ES-I3 (cell line): Measurements from ENCODE around the gene KRT1.
"Not testable (repeated sequence)": the region's sequence is repeated elsewhere in the genome, so short reads cannot be mapped to it uniquely, and the experiment has no call there.

Source experiments
- H3K36me3 ChIP-seq: 2 replicates; pipeline ENCODE4 v1.6.1; 2013; ENCODE audit warnings: mild to moderate bottlenecking, low read length, control low read depth, moderate library complexity; ENCODE audit not compliant: insufficient read depth
- H3K4me1 ChIP-seq: 2 replicates; pipeline ENCODE4 v1.6.1; 2013; ENCODE audit warnings: mild to moderate bottlenecking, control low read depth, low read length; ENCODE audit not compliant: insufficient read depth
- H3K9ac ChIP-seq: 2 replicates; pipeline ENCODE4 v1.6.1; 2013; ENCODE audit warnings: low read depth, mild to moderate bottlenecking, low read length, moderate library complexity
- H3K9me3 ChIP-seq: 2 replicates; pipeline ENCODE4 v1.6.1; 2013; ENCODE audit warnings: mild to moderate bottlenecking, low read length, moderate library complexity; ENCODE audit not compliant: control insufficient read depth, insufficient read depth

Gene KRT1

DNA sequence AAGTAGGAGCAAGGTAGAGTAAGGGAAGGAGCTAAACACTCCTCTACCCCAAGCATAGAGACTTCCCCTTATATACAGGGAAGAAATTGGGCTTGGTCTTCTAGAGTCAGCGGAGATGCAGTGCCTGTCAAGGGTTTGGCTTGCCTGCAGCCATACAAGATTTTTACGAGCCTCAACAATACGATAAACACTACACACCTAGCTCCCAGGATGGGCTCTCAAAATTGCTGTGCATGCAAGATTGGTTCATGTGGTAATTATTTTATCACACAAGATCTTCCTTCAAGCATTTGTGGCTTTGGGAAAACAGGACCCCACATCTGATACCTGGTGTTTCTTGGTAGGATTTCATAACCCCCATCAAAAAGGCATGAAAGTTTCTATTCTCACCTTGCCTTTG lies at the start of gene KRT1:
Gene KRT1, minus strand, starts transcription at position 45 of the 400 bp plus-strand sequence. CDS start 59 bp downstream, outside the sequence.
- Histone ChIP-seq H3K9ac (no peak within 1 kb of the TSS), H3K4me1 (no peaks in the 10 kb centered on the region), H3K9me3 (no peaks in the 10 kb centered on the region), H3K36me3 (no peaks in the 10 kb centered on the region)

DNA sequence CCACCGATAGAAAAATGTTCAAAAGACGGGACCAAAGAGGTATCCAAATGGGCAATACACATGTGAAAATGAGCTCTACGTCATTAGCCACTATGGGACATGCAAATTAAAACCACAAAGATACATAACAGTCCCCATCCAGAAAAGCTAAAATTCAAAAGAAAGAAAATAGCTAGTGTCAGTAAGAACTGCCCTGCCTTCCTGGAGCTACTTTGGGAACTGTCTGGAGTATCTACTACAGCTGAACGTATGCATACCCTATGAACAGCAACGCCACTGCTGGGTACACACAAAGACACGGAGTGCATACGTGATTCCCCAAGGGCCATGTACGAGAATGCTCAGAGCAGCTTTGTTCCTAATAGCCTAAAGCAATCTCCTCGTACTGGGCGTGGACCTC lies 48.9 kb upstream of the KRT1 start:
- no peaks in the 10 kb centered on the region for H3K36me3 ChIP-seq
- H3K9me3 ChIP-seq = no peaks in the 10 kb centered on the region
- no peak overlapping the region for H3K9ac ChIP-seq

DNA sequence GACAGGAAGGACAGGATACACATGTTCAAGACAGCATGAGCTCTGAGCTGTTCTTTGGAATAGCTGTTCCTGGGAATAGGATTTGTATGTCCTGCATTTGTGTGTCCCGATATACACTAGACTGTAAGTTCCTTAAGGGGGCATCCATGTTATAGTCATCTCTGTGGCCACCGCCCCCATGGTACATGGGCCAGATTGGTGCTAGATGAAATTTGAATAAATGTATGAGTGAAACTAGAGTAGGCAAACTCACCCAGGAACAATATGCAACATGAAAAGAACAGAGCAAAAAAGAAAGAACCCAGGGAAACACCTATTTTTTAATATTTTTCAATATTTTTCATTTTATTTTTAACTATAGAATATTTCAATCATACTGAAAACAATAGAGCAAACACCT lies 48.2 kb upstream of the KRT1 start:
- Histone ChIP-seq H3K9me3 (no peaks in the 10 kb centered on the region), H3K4me1 (no peaks in the 10 kb centered on the region), H3K36me3 (no peaks in the 10 kb centered on the region), H3K9ac (no peak overlapping the region)

More for the DNA sequence above, 48.9 kb upstream of the KRT1 start:
- no peaks in the 10 kb centered on the region for H3K4me1 ChIP-seq

DNA sequence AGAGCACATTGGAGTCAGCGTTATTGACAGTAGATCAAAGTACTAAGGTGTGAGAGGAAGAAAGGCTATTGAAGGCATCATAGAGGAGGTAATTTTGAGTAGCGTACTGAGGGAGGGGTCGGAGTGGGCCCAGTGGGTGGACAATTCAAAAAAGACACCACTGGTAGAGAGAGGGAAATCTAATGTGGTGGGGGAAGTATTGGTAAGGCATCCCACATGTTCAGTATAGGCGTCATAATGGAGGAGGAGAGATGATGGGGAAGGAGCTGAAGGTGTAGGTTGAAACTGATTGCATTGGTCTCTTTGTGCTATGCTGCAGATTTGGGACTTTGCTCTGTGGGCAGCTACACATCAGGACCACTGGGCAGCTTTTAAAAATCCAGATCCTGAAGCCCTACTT lies 46.8 kb upstream of the KRT1 start:
- no peaks in the 10 kb centered on the region for H3K9me3 ChIP-seq
- H3K9ac ChIP-seq = no peak overlapping the region
- no peaks in the 10 kb centered on the region for H3K36me3 ChIP-seq
- no peaks in the 10 kb centered on the region for H3K4me1 ChIP-seq

DNA sequence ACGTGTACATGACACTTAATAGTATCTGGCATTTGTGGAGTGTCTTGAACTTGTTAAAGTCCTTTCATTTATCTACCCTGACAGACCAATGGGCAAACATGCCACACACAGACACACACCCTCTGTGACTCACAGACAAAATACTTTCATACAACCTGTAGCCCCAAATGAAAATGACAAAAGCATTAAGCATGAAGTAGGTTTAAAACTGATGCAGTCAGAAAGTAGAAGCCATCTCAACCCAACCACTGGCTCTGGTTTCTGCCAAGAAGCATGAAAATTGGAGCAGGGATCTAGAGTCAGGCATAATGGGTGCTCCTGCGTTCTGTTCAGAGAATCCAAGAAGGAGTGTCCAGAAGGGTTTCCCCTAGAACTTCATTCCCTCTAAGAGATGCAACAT lies 46.2 kb upstream of the KRT1 start:
- Histone ChIP-seq H3K9ac (no peak overlapping the region), H3K36me3 (no peaks in the 10 kb centered on the region), H3K9me3 (no peaks in the 10 kb centered on the region), H3K4me1 (no peaks in the 10 kb centered on the region)

DNA sequence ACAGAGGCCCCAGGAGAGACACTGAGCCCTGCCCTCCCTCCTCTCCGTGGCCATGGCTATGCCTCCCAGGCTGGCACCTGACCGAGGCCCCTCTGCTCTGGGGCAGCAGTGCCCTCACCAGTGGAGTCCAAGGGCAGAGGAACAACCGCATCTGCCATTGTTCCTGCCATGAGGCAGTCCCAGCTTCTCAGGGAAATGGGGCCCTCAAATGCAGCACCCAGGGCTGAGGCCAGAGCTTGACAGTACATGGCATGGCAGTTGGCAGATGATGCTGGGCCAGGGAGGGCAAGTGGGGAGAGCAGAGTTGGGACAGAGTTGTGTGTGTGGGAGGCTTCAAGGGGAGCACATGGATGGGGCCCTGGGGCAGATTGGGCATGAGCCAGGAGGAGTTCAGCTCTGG lies 44.2 kb upstream of the KRT1 start:
- no peaks in the 10 kb centered on the region for H3K4me1 ChIP-seq
- H3K36me3 ChIP-seq = no peaks in the 10 kb centered on the region
- H3K9ac ChIP-seq = no peak overlapping the region
- H3K9me3 ChIP-seq = no peaks in the 10 kb centered on the region

DNA sequence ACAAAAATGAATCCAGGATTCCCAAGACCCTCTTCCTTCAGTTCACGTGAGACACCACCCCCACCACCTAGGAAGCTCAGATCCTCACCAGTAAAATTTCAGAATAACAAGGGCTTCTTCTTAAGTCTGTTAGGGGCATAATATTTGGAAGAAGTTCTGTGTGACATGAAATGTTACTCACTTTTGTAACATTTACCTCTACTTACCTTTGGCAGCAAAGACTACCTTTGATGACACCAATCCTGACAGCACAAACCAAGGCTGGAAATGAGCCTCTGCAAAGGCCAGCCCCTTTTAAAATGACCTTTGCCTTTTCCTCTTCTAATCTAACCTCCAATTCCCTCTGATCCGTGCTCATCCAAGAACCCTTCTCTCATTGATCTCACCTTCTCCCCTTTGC lies 42.5 kb upstream of the KRT1 start:
- H3K9me3 ChIP-seq = no peaks in the 10 kb centered on the region
- H3K4me1 ChIP-seq = no peaks in the 10 kb centered on the region
- H3K36me3 ChIP-seq = no peaks in the 10 kb centered on the region
- no peak overlapping the region for H3K9ac ChIP-seq

DNA sequence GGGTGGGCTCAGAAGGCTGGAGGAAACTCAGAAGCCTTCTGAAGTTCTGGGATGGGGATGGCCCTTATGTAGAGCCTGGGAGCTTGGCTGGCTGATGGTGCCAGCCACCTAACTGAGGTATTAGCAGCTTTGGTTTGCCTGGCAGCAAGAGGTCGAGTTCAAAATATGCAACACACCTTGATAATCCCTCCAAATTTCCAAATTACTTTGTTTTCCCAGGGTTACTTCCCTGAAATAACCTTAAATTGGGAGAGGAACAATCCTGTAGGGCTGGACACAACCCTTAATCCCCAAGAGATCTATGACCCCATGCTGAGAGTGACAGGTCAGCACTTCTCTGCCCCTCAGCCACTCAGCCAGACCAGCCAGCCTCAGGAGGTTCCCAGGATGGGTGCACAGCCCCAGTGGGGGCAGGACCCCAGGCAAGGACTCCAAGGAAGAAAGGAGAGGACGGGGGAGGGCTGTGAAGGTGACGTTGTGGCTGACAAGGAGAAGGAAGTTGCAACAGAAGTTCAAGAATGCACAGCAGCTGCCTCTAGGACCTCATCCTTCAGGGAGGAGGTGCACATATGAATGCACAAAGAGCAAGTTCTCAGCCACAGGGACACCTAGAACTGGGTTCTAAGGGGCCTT lies 41.7 kb upstream of the KRT1 start:
- Histone ChIP-seq H3K9ac (no peak overlapping the region), H3K9me3 (no peaks in the 10 kb centered on the region), H3K36me3 (no peaks in the 10 kb centered on the region), H3K4me1 (no peaks in the 10 kb centered on the region)

DNA sequence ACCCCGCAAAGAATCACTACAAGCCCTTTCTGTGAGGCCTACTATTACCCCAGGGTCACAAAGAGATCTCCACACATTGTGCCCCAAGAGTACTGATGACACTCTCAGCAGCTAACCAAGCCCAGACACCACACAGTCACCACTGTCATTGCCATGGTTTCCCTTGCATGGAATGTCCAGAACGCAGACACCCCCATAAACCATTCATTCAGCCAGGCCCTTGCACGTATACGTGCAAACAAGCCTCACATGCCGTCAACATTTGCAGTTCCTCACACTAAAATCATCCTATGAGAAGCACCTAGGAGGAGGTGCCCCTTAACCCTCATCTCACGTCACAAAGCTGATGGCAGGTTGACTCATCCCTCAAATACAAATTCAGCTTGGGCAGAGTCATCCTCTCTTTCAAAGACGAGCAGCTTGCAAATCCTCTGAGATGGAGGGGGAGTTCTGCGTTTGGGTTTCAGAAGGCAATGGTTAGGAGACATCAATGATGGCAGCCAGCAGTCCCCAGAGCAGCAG lies 40.2 kb upstream of the KRT1 start:
- no peaks in the 10 kb centered on the region for H3K9me3 ChIP-seq
- H3K9ac ChIP-seq = no peak overlapping the region
- no peaks in the 10 kb centered on the region for H3K4me1 ChIP-seq
- no peaks in the 10 kb centered on the region for H3K36me3 ChIP-seq

DNA sequence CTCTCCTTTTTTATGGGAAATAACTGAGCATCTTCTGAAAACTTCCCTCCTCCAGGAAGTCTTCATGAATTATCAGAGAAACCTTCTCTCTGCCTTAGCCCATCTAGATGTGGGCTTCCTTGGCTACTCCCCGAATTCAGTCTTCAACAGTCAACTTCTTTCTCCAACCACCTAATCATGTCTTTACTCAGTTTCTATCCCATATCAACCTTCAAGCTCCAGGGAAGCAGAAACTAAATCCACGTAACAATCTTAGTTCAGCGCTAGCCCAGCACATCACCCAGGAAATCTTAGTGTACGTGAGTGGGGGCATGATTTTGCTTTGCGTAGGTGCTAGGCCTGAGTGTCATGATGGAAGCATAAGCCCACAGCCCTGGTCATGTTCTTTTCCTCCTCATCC lies 35.9 kb upstream of the KRT1 start:
- no peak overlapping the region for H3K9ac ChIP-seq
- no peaks in the 10 kb centered on the region for H3K36me3 ChIP-seq
- H3K9me3 ChIP-seq = no peaks in the 10 kb centered on the region
- no peaks in the 10 kb centered on the region; the same call in 1 of the 2 replicates for H3K4me1 ChIP-seq

DNA sequence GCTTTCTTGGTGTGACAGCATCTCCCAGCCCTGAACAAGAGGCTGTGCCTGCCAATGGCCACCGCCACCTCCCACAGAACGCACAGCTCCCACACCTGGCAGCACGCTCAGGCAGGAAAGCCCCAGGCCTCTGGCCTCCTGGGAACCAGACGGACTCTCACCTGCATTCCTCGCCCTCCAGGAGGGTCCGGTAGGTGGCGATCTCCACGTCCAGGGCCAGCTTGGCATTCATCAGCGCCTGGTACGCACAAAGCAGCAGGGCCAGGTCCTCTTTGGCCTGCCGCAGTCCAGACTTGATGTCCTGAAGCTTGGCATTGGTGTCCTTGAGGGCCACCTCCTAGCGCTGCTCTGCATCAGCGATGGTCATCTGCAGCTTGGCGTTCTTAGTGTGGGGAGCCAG lies 35.2 kb upstream of the KRT1 start:
- Histone ChIP-seq H3K9me3 (no peaks in the 10 kb centered on the region), H3K4me1 (no peaks in the 10 kb centered on the region; the same call in 1 of the 2 replicates), H3K9ac (no peak overlapping the region), H3K36me3 (no peaks in the 10 kb centered on the region)

DNA sequence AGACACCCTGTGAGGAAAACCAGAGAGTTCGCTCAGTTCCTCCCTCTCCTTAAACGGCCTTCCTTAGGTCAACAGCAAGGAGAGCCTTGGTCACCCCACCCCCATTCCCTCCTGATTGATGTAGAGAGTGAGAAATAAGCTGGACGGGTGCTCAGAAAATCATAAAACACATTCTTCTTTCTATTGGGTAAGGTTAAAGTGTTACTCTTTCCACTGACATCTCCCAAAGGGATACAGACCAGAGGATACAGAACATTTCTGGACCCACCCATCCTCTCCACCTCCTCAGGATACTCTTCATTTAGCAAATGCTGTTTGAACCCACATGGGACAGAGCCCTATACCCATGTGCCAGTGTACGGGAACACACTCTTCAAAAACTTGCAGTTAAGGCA lies 34.7 kb upstream of the KRT1 start:
- Histone ChIP-seq H3K4me1 (no peaks in the 10 kb centered on the region; the same call in 1 of the 2 replicates), H3K9ac (peak overlapping the region; percentile 53; the same call in 1 of the 2 replicates)

DNA sequence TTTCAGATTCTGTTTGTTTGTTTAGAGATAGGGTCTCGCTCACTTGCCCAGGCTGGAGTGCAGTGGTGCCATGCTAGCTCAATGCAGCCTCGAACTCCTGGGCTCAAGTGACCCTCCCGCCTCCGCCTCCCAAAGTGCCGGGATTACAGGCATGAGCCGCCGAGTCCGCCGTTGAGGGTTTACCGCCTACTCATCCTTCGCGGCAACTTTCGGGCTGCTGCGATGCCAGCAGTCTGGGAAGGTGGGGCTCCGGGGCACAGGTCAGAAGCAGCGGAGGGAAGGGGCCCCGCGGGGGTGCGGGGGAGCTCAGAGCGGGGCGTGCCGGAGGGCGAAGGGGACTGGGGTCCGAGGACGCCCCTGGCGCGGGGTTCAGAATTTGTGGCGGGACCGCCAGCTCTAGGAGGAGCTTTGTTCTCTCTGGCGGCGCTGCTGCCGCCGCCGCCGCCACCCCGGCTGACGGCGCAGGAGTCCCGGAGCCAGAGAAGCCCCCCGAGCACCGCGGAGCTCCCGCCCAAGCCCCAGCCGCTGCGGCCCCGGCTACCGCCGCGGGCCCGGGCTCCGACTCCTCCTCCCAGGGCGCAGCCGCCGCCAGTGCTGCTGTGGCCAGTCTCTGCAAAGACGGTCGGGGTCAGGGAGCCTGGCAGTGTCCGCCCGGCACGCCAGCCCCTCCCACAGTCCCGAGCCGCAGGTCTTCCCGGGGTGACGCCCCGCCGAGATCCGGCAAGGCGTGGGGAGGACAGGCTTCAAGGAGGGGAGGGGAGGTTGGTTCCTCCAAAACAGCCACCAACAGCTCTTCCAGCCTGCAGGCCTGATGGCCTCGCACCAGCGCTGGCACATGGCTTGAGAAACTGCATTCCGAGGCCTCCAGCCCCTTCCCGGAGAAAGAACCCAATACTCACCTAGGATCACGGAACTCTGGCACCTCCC lies 34.0 kb upstream of the KRT1 start:
- Histone ChIP-seq H3K9ac (peak overlapping the region; percentile 53; the same call in 1 of the 2 replicates), H3K9me3 (no peaks in the 10 kb centered on the region), H3K4me1 (no peaks in the 10 kb centered on the region; the same call in 1 of the 2 replicates), H3K36me3 (no peaks in the 10 kb centered on the region)

More for the DNA sequence above, 34.7 kb upstream of the KRT1 start:
- Histone ChIP-seq H3K36me3 (no peaks in the 10 kb centered on the region), H3K9me3 (no peaks in the 10 kb centered on the region)

DNA sequence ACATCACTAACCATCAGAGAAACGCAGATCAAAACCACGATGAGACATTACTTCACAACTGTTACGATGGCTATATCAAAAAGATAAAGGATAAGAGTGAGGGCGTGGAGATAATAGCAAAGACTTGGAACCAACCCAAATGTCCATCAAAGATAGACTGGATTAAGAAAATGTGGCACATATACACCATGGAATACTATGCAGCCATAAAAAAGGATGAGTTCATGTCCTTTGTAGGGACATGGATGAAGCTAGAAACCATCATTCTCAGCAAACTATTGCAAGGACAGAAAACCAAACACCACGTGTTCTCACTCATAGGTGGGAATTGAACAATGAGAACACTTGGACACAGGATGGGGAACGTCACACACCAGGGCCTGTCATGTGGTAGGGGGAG lies 31.9 kb upstream of the KRT1 start:
- not testable (repeated sequence) for H3K9me3 ChIP-seq, H3K36me3 ChIP-seq, H3K9ac ChIP-seq

DNA sequence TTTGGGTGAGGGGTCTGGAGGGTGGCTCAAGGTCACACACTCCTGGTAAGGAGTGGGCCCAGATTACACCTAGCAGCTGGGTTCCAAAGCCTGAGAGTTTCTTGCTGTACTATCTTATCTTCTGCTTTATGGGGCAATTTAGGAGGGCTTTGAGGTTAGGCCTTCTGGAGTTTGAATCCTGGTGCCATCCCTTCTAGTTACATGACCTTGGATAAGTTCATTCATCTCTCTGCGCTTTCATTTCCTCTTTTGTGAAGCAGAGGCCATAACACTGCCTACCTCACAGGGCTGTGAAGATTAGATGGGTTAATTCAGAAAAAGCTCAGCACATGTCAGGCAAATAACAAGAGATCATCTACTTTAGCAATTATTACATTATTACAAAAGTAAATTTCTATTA lies 30.5 kb upstream of the KRT1 start:
- no peaks in the 10 kb centered on the region for H3K9me3 ChIP-seq
- no peak overlapping the region for H3K9ac ChIP-seq
- no peaks in the 10 kb centered on the region for H3K36me3 ChIP-seq
- peaks cover 12% of the 10 kb centered on the region for H3K4me1 ChIP-seq

More for the DNA sequence above, 31.9 kb upstream of the KRT1 start:
- H3K4me1 ChIP-seq = peaks cover 11% of the 10 kb centered on the region
